GM12892 (cell line): Measurements from ENCODE around the gene NPY1R.

Experiments used
- POLR2A ChIP-seq: IDR thresholded peaks from 2 replicates; pipeline ENCODE4 v1.6.1; 2011; ENCODE audit warnings: low read depth, low read length, control low read depth
- POLR2AphosphoS5 ChIP-seq: IDR thresholded peaks from 2 replicates; pipeline ENCODE4 v1.6.1; 2011; ENCODE audit warnings: low read depth, low read length, control low read depth
- TAF1 ChIP-seq: IDR thresholded peaks from 2 replicates; pipeline ENCODE4 v1.6.1; 2011; ENCODE audit warnings: low read depth, mild to moderate bottlenecking, control low read depth, low read length, borderline replicate concordance

DNA sequence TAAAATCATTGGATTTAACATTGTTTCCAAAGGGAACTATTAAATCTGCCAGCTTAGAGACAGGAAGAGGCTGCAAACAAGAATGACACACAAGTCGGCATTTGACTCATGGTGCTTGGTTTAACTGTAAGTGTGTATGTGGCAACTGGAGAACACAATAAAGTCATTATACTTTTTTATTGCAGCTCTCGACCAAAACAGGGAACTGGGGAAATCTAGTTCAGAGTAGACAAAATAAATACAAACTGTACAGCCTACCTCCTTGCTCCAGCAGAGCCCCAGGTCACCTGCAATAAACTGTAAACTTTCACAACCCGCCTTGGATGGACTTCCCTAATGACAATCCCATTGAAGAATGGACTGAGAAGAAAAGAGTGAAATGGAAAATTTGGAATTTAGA, 35.3 kb upstream of the NPY1R start:
- TF ChIP-seq POLR2A (no peak), POLR2AphosphoS5 (no peak), TAF1 (no peak)
